ENCODE results near the gene PSTPIP1. TPM values are rescaled to one million over a fixed set of nuclear protein-coding genes. Genes with fewer than 3 reads are reported as not detected.

The PSTPIP1 gene
- total and polyA plus RNA-seq, 2 of the 4 experiments (the other 2 are of a cell fraction): 0.36 to 1.1 TPM

GRCh38 chr15:76987896-76988860 lies 6.7 kb upstream of the PSTPIP1 start:
- no peak for DNase-seq
- no peak for ATAC-seq (ENCODE audit: low read depth)
- dilution Hi-C loops (cut with HindIII; ENCODE audit: low sequenced_read_pairs, unreplicated experiment): no loop called here

More at GRCh38 chr15:76987896-76988860, 6.7 kb upstream of the PSTPIP1 start:
- Histone ChIP-seq H4K5ac (ENCODE audit: low read depth, low read length) (no peak overlapping the region), H3K18ac (ENCODE audit: low read depth, low read length) (no peak overlapping the region), H2BK5ac (ENCODE audit: low read depth, low read length, poor library complexity, severe bottlenecking) (no peak overlapping the region), H2BK120ac (ENCODE audit: low read depth, low read length) (no peak overlapping the region), H2AK9ac (replicated peaks; ENCODE audit: low read depth, low read length, poor library complexity) (peak overlapping the region; percentile 71), H3K79me1 (ENCODE audit: low read depth in 1 of 2, low read length in 2 of 2) (no peaks in the 10 kb centered on the region), H3K9me3 (ENCODE audit: control insufficient read depth, insufficient read depth, low read length) (no peaks in the 10 kb centered on the region), H3K4me1 (ENCODE audit: control insufficient read depth, insufficient read depth, low read length) (no peaks in the 10 kb centered on the region), H3K4ac (ENCODE audit: low read depth, low read length) (no peak overlapping the region), H3K27ac (ENCODE audit: insufficient read depth, low read length) (no peak overlapping the region), H3K9me1 (ENCODE audit: insufficient read depth, low read length) (0 out of 2 replicates have a peak, but pooled peaks cover 3% of the 10 kb centered on the region), H2AK5ac (ENCODE audit: low read depth, low read length) (no peak overlapping the region), H3K4me2 (ENCODE audit: low read depth, low read length) (no peak overlapping the region), H3K4me3 (ENCODE audit: insufficient read depth, low read depth, low read length) (no peak overlapping the region), H4K8ac (ENCODE audit: low read depth in 2 of 2, low read length in 2 of 2) (no peak overlapping the region), H4K20me1 (ENCODE audit: insufficient read depth, low read length) (no peaks in the 10 kb centered on the region), H3K56ac (ENCODE audit: extremely low read depth, insufficient read depth, low read length) (no peak overlapping the region), H2AFZ (replicated peaks; ENCODE audit: low read length, poor library complexity) (no peak overlapping the region), H2BK15ac (ENCODE audit: low read depth, low read length) (no peak overlapping the region), H3K27me3 (ENCODE audit: control insufficient read depth, insufficient read depth, low read length) (peaks cover 39% of the 10 kb centered on the region), H2BK20ac (ENCODE audit: low read depth, low read length) (no peak overlapping the region), H4K91ac (ENCODE audit: insufficient read depth, low read depth, low read length) (no peak overlapping the region), H3K9ac (ENCODE audit: low read depth, low read length) (no peak overlapping the region), H3K23ac (ENCODE audit: low read depth, low read length) (no peak overlapping the region), H3K14ac (replicated peaks; ENCODE audit: low read depth, low read length) (no peak overlapping the region), H3K36me3 (ENCODE audit: control insufficient read depth, insufficient read depth, low read length) (no peaks in the 10 kb centered on the region)
- 100% methylated on average over 1 of the region's 11 CpGs; no CpG with 5 or more reads in 1 of the 2 experiments for WGBS, 2 experiments (ENCODE audit: extremely low coverage in 2 of 2, insufficient read length in 1 of 2)
- no TSS peak for BruUV-seq (replicated peaks)
- ChIA-PET CTCF (interaction anchor here (0.6 kb wide), 1 partner anchor 1133 kb away, joined by 4 read pairs; no protein-coding TSS in a partner anchor), POLR2A (ENCODE audit: unreplicated experiment) (no interaction called here)
- intact Hi-C loops (cut with micrococcal nuclease): no loop called here
- in situ Hi-C loops (cut with MboI; ENCODE audit: low sequenced_read_pairs): no loop called here
- TF ChIP-seq BHLHE40 (IDR thresholded peaks at IDR 0.05; ENCODE audit: low read depth, low read length) (no peak), SMC3 (IDR thresholded peaks at IDR 0.05; ENCODE audit: low read depth, low read length) (no peak), RFX5 (IDR thresholded peaks at IDR 0.05; ENCODE audit: low read depth, low read length) (no peak), CHD1 (IDR thresholded peaks at IDR 0.05; ENCODE audit: low read depth, low read length) (no peak), MXI1 (IDR thresholded peaks at IDR 0.05; ENCODE audit: borderline replicate concordance, low read depth, low read length) (no peak), NFE2L2 (IDR thresholded peaks at IDR 0.05; ENCODE audit: low read depth, low read length) (no peak), POLR2A (IDR thresholded peaks at IDR 0.05; ENCODE audit: low read depth, low read length) (no peak)
